GM19468 (cell line): ENCODE measurements around the gene CD209.

Experiments
- ATAC-seq: cut with Tn5 transposase; IDR thresholded peaks from one replicate; pipeline ENCODE4 v1.9.1; 2021; ENCODE audit warnings: mild to moderate bottlenecking, moderate library complexity, moderate number of reproducible peaks; ENCODE audit not compliant: unreplicated experiment; ENCODE audit errors: extremely low read depth

CD209 gene

DNA sequence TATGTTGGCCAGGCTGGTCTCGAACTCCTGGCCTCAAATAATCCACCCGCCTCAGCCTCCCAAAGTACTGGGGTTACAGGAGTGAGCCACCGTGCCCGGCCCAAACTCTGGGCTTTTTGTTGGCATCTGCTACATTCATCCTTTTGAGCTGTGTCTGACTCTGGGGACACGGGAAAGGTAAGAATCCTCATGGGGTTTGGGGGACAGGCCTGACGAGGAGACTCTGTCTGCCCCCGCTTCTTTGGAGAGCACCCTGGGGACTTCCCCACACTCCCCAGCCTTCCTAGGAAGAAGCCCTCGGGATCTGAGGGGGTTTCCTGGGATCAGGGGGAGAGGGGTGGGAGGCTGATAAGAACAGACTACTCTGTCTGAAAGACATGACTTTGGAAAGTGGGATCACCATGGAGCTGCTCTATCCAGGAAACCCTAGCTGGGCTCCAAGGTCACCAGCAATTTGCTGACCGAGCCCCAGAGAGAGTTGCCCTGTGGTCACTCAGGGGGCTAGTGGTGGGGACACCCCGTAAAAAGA is 37.3 kb downstream of the CD209 start:
- no peak for ATAC-seq

DNA sequence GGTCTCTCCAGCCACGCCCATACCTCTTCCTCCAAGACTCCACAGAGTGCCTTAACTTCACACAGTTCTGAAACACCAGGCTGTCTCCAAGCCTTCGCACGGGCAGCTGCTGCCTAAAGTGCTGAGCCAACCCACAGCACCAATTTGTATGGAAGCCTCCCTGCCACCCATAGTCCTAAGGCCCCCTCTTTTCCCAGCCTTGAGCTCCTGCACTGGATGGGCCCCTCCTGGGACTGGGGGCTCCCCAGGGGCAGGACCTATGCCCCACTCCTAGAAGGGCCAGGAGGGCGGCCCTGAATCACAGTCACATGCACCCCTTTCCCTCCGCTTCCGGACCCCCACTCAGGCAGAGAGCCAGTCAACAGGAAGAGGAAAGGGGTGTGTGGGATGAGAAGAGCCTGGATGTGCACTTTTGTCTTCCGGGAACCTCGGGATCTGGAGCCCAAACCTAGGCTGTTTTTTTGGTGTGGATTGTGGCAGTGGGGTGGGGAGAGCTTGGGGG is 40.3 kb downstream of the CD209 start:
- ATAC-seq: no peak

DNA sequence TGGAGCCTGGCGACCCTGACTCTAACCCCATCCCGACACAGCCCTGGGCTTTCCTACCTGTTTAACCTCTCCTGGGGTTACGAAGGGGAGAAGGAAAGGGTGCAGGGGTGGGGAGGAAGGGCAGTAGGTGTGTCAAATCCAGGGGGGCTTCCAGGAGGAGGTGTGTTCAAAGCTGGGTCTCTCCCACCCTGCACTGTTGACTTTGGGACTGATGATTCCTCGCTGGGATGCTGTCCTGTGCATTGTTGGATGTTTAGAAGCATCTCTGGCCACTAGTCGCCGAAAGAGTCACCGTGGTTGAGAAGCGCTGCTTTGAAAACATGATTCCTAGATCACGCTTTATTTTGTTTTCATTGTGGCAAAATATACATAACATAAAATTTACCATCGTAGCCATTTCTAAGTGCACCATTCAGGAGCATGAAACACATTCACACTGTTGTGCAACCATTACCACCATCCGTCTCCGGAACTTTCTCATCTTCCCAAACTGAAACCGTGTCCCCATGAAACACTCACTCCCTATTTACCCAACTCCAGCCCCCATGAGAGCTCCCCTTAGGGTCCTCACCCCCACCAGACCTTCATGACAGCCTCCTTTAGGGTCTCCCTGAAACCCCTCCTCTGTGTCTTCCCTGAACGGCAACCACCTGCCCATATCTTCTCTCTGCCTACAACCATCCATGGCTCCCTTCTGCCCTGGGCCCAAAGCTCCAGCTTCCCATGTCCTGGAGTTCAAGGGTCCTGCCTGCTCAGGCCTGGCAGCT is 41.0 kb downstream of the CD209 start:
- ATAC-seq: no peak

DNA sequence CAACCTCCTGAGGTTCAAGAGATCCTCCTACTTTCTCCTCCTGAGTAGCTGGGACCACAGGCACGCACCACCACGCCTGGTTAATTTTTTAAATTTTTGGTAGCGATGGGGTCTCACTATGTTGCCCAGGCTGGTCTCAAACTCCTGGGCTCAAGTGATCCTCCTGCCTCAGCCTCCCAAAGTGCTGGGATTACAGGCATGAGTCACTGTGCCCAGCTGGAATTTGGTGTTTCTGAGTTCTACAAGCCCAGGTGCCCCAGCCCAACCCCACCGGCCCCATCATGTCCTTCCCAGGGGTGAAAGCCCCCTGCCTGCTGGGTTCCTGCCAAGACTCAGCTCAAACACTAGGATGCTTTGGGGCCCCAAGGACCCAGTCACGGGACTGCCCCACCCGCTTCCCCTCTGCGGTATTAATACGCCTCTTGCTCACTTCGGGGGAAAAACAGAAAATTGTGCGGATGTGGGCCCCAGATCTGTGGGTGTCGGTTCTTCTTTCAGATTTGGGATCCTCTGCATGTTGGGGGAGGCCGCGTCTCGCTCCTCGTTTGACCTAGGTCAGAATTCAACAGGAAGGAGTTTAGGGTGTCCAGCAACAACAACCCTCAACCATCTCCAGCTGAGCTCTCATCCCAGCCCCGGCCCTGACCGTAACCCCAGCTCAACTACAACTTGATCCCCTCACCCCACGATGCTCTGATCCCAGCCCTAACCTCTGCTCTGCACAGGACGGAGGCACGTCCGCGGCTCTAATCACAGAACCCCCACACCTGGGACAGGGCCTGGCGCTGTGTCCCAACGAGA is 41.7 kb downstream of the CD209 start:
- no peak for ATAC-seq

DNA sequence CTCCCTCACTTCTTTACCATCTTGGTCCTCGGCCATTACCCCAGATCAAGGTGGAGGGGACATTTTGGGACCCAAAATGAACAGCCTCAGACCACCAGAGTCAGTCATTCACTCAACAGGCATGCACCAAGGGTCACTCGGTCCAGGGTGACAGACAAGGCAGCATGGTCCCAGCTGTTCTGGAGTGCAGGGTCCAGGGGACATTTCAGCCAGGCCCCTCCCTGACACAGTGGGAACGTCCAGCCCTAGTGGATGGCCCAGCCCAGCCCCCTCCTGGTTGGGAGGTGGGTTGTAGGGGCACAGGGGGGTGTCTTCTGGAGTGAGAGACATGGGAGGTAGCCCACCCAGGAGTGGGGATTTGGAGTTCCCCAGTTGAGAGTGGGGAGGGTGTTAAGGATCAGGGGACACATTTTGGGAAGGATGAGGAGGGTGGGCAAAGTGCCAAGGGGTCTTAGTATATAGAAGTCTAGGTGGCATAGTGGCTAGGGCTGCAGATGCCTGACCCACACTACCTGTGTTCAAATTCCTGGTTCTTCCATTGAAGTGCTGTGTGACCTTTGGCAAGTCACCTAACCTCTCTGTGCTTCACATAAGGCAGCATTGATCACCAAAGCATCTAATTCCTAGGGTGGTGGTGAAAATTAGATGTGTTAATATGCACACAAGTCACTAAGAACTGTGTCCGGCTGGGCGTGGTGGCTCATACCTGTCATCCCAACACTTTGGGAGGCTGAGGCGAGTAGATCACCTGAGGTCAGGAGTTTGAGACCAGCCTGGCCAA is 42.9 kb downstream of the CD209 start:
- no peak for ATAC-seq

DNA sequence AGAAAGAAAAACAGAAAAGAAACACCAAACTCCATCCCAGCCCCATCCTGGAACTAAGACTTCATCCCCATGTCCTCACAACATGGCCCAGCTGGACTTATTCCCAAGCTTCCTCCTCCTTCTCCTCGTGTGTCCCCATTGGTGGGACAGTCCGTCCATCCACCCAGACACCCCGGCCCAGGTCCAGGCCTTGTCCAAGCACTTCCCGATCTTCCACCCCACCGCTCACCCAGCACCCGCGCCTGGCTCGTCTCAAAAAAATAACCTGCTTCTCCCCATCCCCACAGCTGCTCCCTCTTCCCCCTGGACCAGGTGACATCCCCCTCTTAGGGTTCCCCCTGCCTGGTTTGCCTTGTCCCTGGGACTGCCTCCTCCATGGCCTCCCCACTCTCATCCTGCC is 44.0 kb downstream of the CD209 start:
- ATAC-seq: no peak

DNA sequence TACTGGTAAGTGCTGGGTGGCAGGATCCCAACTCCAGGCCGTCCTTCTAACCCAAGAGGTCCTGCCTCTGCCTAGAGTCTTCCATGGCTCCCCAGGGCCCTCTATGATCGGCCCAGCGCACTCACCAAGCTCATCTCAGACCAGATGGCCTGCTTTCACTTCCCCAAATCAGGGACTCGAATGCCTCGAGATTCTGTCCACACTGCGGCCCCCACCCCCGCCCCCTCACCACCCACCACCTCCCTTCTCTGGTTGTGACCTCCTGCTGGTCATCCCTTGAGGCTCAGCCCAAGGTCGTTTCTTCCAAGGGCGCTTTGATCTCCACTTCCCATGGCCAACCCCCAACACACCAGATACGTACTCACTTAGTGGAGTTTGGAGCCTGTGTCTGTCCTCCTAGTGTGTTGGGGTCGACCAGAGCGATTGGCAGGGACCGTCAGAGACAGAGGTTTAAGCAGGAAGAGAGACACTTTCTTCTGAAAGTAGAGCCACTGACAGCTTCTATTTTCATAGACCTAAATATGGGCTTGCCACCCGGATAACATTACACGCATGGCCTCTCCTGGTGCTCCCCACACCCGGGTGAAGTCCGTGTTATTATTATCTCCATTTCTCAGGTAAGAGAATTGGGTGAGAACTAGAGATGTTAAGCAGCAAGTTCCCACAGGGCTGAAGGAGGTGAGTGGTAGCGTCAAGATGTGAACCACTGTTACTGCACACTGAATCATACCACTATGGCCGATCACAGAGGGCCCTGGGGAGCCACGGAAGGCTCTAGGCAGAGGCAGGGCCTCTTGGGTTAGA is 45.5 kb downstream of the CD209 start, which contains the start of gene FCER2:
FCER2 (minus strand) TSS at position 478 of the 804 bp plus-strand sequence. CDS start 2,371 bp downstream, outside the sequence.
- no peak for ATAC-seq

DNA sequence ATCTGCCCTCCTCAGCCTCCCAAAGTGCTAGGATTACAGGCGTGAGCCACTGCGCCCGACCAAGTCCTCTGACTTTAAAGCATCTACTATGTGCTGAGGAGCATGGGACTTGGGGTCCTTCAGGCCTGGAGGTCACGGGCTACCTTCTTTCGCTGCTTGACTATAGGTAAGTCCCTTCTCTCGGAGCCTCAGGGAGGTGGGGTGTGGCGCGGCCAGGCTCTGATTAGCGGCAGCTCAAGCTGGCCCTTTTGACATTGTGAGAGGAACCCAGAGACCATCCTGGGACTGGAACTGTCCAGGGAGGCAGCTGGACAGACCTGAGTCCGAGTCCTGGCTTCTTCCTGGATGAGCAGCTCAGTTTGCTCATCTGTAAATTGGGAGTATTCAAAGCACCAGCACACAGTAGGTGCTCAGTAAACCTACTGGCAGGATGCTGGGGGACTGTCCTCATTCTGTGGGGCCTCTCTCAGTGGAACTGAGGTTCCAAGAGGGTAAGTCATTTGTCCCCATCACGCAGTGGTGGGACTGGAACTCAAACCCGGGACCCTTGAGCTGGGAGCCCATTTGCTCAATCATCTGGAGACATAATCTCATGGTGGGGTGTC is 46.2 kb downstream of the CD209 start:
- no peak for ATAC-seq

DNA sequence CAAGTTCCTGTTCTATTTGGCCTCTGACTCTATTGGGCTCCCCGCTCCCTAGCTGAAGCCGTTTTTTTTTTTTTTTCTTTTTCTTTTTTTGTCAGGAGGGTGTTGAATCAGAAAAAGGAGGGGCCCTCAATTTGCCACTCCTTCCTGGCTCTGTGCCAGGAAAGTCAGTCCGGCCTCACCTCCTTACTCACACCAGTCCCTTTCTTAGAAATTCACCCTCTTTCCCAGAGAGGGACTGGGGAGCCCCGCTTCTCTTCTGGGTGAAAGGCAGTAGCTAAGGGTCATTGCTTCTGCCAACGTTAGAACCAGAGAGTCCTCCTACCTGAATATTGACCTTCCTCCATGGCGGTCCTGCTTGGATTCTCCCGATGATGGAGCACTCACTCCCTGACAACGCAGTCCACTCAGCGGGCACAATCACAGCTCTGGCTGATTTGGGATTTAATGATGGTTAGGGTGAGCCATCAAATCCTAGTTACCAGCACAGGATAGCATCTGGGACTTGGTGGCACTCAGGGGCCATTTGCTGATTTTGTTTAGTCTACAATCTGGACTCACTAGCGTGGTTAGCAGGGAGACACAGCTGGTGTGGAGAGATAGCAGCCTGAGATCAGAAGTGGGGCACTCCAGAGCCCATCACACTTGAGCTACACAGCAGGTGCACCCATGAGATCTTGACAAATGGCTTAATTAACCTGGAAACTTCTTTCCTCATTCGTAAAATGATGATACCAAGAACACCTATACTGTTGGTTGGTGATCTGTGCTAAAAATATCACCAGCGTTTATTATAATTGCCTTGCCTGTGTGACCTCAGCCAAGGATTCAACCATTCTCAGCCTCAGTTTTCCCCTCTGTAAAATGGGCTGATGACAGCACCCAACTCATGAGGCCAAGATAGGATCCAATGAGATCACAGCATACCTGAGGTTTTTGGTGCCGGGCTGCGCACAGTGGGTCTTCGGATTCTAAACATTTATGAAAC is 47.6 kb downstream of the CD209 start:
- ATAC-seq: no peak

DNA sequence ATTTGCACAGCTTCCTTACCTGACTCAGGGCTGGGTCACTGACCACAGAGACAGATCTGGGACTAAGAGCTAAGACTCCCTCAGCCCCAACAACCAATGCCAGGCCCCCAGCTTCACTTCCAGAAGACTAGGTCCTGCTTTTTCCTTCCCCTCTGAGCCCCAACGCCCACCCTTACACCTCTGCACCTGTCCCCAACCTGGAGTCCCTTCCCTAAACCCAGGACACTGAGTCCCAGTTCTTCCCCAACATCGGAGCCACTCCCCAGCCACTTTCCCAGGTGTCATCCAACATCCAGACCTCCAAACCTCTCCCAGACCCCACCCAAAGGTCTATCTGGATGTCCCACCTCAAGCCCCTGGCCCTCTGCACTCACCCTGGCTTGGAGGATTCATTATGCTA is 48.3 kb downstream of the CD209 start:
- ATAC-seq: no peak

DNA sequence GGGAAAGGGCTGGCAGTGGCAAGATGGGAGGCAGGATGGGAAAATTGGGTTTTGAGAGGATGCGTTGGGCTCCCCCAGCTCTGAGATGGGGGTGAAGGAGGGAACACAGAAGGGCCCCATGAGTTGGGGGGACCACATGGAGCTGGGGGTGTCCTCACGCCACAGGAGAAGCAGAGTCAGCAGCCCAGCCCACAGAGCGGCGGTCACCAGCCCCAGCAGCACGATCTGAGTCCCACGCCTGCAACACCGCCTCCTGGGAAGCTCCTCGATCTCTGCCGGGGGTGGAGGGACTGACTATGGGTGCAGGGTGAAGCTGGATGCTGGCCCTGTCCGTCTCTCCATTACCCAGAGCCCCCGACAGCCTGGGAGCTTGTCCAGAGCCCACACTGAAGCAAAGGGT is 48.8 kb downstream of the CD209 start:
- ATAC-seq: no peak

DNA sequence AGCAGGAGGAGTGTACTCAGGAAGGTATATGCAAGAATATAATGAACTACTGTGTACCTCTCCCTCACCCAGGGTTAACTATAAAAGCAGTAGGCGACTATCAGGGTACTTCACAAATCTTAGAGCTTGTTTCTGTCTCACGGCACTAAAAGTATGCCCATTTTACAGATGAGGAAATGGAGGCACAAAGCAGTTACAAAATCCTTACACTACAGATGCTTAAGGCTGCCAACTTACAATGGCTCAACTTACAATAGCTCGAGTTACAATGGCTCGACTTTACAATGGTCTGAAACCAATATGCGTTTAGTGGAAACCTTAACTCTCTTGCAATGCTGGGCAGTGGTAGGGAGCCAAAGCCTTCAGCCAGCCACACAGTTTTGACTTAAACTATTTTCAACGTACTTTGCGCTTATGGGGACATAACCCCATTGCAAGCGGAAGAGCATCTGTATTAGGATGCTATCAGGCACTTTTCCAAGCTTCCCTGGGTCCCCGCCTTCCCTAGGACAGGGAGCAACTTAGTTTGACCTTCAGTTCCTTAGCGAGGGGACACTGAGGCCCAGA is 49.5 kb downstream of the CD209 start:
- ATAC-seq: no peak

DNA sequence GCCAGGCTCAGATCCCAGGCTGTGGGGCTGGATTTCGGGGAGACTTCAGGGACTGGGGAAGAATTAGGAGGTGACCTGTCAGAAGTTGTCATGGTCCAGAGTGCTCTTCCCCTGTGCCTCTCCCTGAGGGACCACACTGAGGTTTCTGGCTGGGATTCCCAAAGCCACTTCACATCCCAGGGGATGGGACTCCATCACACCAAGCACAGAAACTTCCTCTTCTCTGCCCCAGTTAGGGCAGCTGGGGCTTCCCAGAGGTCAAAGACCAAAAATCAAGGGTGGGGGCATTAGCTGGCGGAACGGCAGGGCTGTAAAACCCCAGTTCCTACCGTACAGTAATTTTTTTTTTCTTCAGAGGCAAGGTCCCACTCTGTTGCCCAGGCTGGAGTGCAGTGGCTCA is 52.8 kb downstream of the CD209 start:
- ATAC-seq: no peak

DNA sequence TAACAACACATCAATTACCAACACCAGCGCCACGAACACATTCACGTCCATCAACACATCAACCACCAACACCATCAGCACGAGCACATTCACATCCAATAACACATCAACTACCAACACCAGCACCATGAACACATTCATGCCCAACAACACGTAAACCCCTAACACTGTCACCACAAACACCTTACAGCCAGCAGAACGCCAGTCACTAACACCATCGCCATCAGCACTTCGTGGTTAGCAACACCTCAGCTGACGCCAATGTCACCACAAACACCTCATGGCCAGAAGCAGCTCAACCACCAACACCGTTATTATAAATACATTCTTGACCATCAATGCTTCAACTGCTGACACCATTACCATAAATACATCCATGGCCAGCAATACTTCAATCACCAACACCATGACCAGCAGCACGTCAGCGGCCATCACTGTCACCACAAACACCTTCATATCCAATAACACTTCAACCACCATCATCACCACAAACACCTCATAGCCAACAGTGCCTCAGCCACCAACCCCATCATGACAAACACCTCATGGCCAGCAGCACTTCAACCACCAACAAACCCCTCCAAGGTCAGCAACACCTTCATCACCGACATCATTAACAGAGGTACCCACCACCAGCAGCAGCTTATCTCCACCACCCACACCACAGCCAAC is 54.8 kb downstream of the CD209 start:
- ATAC-seq: no peak

DNA sequence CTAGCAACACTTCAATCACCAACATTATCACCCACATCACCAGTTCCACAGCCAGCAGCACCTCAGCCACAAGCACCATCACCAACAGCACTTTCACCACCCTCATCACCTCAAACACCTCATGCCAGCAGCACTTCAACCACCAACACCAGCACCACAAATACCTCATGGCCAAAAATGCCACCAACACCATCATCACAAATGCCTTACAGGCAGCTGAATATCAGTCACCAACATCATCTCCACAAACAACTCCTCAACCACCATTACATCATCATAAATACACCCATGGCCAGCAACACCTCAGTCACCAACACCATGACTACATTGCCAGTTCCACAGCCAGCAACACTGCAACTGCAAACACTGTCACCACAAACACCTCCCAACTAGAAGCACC is 55.8 kb downstream of the CD209 start:
- no peak for ATAC-seq

DNA sequence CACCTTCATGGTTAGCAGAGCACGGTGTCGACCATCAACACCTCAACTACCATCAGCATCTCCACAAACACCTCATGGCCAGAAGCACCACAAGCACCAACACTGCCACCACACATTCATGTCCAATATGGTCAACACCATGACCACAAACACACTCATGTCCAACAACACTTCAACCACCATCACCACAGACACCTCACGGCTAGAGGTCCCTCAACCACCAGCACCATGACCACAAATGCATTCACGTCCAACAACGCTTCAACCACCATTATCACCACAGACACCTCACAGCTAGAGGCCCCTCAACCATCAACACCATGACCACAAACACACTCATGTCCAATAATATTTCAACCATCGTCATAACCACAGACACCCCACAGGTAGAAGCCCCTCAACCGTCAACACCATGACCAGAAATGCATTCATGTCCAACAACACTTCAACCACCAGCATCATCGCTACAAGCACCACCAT is 56.5 kb downstream of the CD209 start:
- no peak for ATAC-seq
